Measurements from ENCODE around the gene TBCD. TPM values are rescaled to one million over a fixed set of nuclear protein-coding genes. Genes with fewer than 3 reads are reported as not detected.

TBCD gene
- total RNA-seq, 1 experiment from 2014 or later, result 29.6 TPM

GRCh38 chr17:82874011-82874835, 122.4 kb downstream of the TBCD start:
- peak overlapping the region; percentile 35; the same call in 1 of the 2 replicates for H3K4me2 ChIP-seq (ENCODE audit: low read length)
- no peaks in the 10 kb centered on the region for H3F3A ChIP-seq (ENCODE audit: low read length, unreplicated experiment)
- no peak overlapping the region for H3K4me3 ChIP-seq (ENCODE audit: low read length)
- no peak for ATAC-seq
- H3K79me2 ChIP-seq (ENCODE audit: low read length), result peaks cover 4% of the 10 kb centered on the region; the same call in 1 of the 2 replicates
- H3K27me3 ChIP-seq (ENCODE audit: low read length), result no peaks in the 10 kb centered on the region
- peak overlapping the region; percentile 21; the same call in 1 of the 2 replicates for H3K9ac ChIP-seq (ENCODE audit: low read length)
- H3K9me3 ChIP-seq (ENCODE audit: low read length), result no peaks in the 10 kb centered on the region
- peak; percentile 77 for DNase-seq
- H3K4me1 ChIP-seq (ENCODE audit: insufficient read depth, low read length), result peaks cover 27% of the 10 kb centered on the region
- TF ChIP-seq CTCF (conservative IDR thresholded peaks at IDR 0.05; ENCODE audit: low read depth, low read length), result no peak
- no peak for TF ChIP-seq EZH2 (IDR thresholded peaks at IDR 0.05; ENCODE audit: low read length, unreplicated experiment)
- TF ChIP-seq EZH2phosphoT487 (IDR thresholded peaks at IDR 0.05; ENCODE audit: borderline replicate concordance, low read length), result no peak
- ChIA-PET POLR2A (ENCODE audit: unreplicated experiment) (no interaction called here), CTCF (no interaction called here)
- intact Hi-C loops (cut with micrococcal nuclease), result no loop called here
- no peaks in the 10 kb centered on the region for H4K20me1 ChIP-seq (ENCODE audit: low read length)
- no peak overlapping the region for H2AFZ ChIP-seq (ENCODE audit: low read length)
- peak overlapping the region; percentile 58 for H3K27ac ChIP-seq (ENCODE audit: low read length)
- no peaks in the 10 kb centered on the region; the same call in 1 of the 2 replicates for H3K36me3 ChIP-seq (ENCODE audit: low read depth, low read length)
- BruUV-seq (replicated peaks), result no TSS peak
- H3K9me2 ChIP-seq (replicated peaks; ENCODE audit: low read length), result no peaks in the 10 kb centered on the region

GRCh38 chr17:82875407-82875856, 123.6 kb downstream of the TBCD start:
- H3K9ac ChIP-seq (ENCODE audit: low read length), result peak overlapping the region; percentile 24; the same call in 1 of the 2 replicates
- BruUV-seq (replicated peaks), result no TSS peak
- intact Hi-C loops (cut with micrococcal nuclease), result no loop called here

More at GRCh38 chr17:82875407-82875856, 123.6 kb downstream of the TBCD start:
- ChIA-PET POLR2A (ENCODE audit: unreplicated experiment) (no interaction called here), CTCF (no interaction called here)
- Histone ChIP-seq H3K4me1 (ENCODE audit: insufficient read depth, low read length) (peaks cover 27% of the 10 kb centered on the region), H3K27me3 (ENCODE audit: low read length) (no peaks in the 10 kb centered on the region), H3K36me3 (ENCODE audit: low read depth, low read length) (no peaks in the 10 kb centered on the region; the same call in 1 of the 2 replicates), H4K20me1 (ENCODE audit: low read length) (no peaks in the 10 kb centered on the region), H3K4me2 (ENCODE audit: low read length) (no peak overlapping the region), H3K9me3 (ENCODE audit: low read length) (no peaks in the 10 kb centered on the region), H3K9me2 (replicated peaks; ENCODE audit: low read length) (no peaks in the 10 kb centered on the region), H3F3A (ENCODE audit: low read length, unreplicated experiment) (no peaks in the 10 kb centered on the region), H3K79me2 (ENCODE audit: low read length) (peaks cover 7% of the 10 kb centered on the region; the same call in 1 of the 2 replicates), H3K27ac (ENCODE audit: low read length) (peak overlapping the region; percentile 58), H3K4me3 (ENCODE audit: low read length) (no peak overlapping the region), H2AFZ (ENCODE audit: low read length) (no peak overlapping the region)
- DNase-seq (no peak), ATAC-seq (no peak)
- TF ChIP-seq EZH2phosphoT487 (IDR thresholded peaks at IDR 0.05; ENCODE audit: borderline replicate concordance, low read length) (no peak), CTCF (conservative IDR thresholded peaks at IDR 0.05; ENCODE audit: low read depth, low read length) (no peak), EZH2 (IDR thresholded peaks at IDR 0.05; ENCODE audit: low read length, unreplicated experiment) (no peak)
